Activated CD4-positive, alpha-beta T cell treated with anti-CD3 and anti-CD28 coated beads, Interleukin-2, amount 10 ng/mL, durations not matched to agents 24 days and 14 days (primary cell): ENCODE measurements around the gene ASB6. TPM values are rescaled to one million over a fixed set of nuclear protein-coding genes. Genes with fewer than 3 reads are reported as not detected.

ENCODE experiments used
- DNase-seq: peaks from one replicate; pipeline ENCODE4 v3.0.0; 2022
- H3K27ac Mint-ChIP-seq: one replicate; pipeline ENCODE4 v1.8.0; 2022; ENCODE audit warnings: mild to moderate bottlenecking, mixed read lengths
- H3K27me3 Mint-ChIP-seq: one replicate; pipeline ENCODE4 v1.8.0; 2022; ENCODE audit warnings: mixed read lengths
- H3K36me3 Mint-ChIP-seq: one replicate; pipeline ENCODE4 v1.8.0; 2022; ENCODE audit warnings: low read depth, mild to moderate bottlenecking, mixed read lengths
- H3K4me1 Mint-ChIP-seq: one replicate; pipeline ENCODE4 v1.8.0; 2021; ENCODE audit warnings: mixed read lengths
- H3K4me3 Mint-ChIP-seq: one replicate; pipeline ENCODE4 v1.8.0; 2022; ENCODE audit warnings: mild to moderate bottlenecking, moderate library complexity, mixed read lengths
- H3K9me3 Mint-ChIP-seq: one replicate; pipeline ENCODE4 v1.8.0; 2021; ENCODE audit warnings: mixed read lengths
- intact Hi-C: fragments of 100-400 bp; cut with micrococcal nuclease; formaldehyde crosslinking; loops from one replicate; pipeline ENCODE4 v1.15.1; 2023
- total RNA-seq: library from RNA; stranded (reverse); gene quantifications from 2 replicates; pipeline ENCODE4 v1.2.3, GENCODE V29; 2022

Gene ASB6
- total RNA-seq, 1 donor from 2014 or later: 22.7 TPM

DNA sequence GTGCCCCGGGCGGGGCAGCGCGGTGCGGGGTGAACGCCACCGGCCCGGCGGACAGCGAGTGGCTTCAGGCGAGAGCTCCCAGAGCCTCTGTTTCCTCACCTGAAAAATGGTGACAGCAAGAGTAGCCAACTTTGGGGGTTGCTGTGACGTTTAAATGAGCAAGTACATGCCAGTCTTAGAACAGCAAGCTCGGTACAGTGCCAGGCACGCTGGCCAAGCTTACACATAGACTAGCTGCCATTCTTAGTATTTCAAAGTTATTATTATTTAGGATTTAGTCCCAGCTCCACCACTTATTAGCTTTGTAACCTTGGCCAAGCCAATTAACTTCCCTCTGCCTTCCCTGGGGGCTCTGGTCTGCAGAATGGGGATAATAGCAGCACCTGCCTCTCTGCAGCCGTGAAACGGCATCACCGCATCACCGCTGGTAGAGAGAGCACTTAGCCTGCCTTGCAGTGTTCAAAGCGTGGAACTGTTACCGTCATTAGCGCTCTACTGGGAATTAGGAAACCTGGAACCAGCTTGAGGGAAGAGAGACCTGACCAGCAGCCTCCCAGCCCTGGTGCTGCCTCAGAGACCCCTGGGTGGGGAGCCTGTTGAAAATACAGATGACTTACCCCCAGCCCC lies 21.2 kb downstream of the ASB6 start, which contains the start of gene C9orf50:
Gene C9orf50, minus strand, starts transcription at position 433 of the 627 bp plus-strand sequence. CDS start 527 bp downstream, outside the sequence.
- no peak for DNase-seq
- H3K27me3 Mint-ChIP-seq: peaks cover 34% of the 10 kb centered on the region
- intact Hi-C loops: no loop called here
- H3K36me3 Mint-ChIP-seq: no peaks in the 10 kb centered on the region
- peaks cover 3% of the 10 kb centered on the region for H3K9me3 Mint-ChIP-seq
- H3K4me1 Mint-ChIP-seq: peaks cover 14% of the 10 kb centered on the region
- H3K4me3 Mint-ChIP-seq: peak within 1 kb of the TSS; percentile 3
- no peak within 1 kb of the TSS for H3K27ac Mint-ChIP-seq

DNA sequence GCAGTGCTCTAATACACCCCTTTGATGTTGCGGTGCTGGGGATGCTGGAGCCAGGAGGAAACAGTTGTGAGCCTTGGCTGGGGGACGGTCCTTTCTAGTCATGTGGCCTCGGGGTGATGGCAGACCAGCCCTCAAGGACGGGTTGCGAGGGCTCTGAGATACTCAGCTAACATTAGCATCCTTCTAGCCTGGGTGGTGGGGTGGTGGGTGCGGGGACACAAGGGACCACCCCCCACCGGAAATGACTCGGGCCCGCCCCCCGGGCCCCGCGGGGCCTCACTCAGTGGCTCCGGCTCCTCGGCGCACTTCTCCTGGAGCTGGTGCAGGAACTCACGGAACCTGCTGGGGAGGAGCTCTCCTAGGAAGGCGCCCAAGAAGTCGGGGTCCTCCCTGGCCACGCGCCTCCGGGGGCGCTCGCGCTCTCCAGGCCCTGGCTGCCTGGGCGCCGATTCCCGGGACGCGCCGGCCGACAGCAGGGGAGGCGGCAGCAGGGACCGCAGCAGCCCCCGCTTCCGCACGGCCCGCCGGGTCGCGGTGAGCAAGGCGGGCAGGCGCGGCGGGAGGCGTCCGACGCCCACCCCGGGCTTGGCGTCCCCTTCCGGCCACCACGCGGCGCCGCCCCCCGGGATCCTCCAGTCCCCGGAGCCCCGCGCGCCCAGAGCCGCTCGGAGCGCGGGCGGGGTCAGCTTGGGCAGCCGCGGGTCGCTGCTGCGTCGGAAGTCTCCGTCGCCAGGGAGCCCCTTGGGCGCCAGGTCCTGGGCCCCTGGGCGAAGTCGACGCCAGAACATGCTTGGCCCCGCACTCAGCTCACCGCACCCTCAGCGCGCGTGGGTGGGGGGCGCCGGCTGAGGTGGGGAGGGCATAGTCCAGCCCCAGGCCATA lies 21.9 kb downstream of the ASB6 start:
- intact Hi-C loops: loop anchor here (10.0 kb wide), 1 partner anchor 295 kb away; no protein-coding TSS in a partner anchor
- Mint-ChIP-seq H3K4me1 (peaks cover 10% of the 10 kb centered on the region), H3K36me3 (no peaks in the 10 kb centered on the region), H3K9me3 (peaks cover 3% of the 10 kb centered on the region), H3K27ac (no peak overlapping the region), H3K4me3 (peak overlapping the region; percentile 3), H3K27me3 (peaks cover 37% of the 10 kb centered on the region)
- peak; percentile 72 for DNase-seq

DNA sequence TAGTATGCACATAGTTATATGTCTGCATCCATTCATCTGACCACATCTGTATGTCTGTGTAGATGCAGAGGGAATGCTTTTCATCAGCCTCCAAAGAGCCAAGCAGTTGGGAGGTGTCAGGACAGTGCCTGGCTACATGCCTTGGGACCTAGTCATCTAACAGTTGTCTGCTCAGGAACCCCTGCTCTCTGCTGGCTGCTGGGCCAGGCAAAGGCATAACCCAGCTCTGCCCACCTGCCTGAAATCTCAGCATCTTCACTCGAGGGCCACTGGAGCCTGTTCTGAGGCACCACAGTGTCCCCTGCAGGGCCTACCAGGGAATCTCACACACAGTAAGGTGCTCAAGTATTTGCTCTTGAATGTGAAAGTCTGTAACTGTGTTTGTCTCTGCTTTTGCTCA lies 24.8 kb downstream of the ASB6 start:
- Mint-ChIP-seq H3K27me3 (peaks cover 38% of the 10 kb centered on the region), H3K4me1 (peaks cover under 1% of the 10 kb centered on the region), H3K36me3 (no peaks in the 10 kb centered on the region), H3K9me3 (peaks cover 3% of the 10 kb centered on the region), H3K4me3 (no peak overlapping the region), H3K27ac (no peak overlapping the region)
- peak; percentile 76 for DNase-seq
- intact Hi-C loops: loop anchor here (10.0 kb wide), 1 partner anchor 292 kb away; no protein-coding TSS in a partner anchor

DNA sequence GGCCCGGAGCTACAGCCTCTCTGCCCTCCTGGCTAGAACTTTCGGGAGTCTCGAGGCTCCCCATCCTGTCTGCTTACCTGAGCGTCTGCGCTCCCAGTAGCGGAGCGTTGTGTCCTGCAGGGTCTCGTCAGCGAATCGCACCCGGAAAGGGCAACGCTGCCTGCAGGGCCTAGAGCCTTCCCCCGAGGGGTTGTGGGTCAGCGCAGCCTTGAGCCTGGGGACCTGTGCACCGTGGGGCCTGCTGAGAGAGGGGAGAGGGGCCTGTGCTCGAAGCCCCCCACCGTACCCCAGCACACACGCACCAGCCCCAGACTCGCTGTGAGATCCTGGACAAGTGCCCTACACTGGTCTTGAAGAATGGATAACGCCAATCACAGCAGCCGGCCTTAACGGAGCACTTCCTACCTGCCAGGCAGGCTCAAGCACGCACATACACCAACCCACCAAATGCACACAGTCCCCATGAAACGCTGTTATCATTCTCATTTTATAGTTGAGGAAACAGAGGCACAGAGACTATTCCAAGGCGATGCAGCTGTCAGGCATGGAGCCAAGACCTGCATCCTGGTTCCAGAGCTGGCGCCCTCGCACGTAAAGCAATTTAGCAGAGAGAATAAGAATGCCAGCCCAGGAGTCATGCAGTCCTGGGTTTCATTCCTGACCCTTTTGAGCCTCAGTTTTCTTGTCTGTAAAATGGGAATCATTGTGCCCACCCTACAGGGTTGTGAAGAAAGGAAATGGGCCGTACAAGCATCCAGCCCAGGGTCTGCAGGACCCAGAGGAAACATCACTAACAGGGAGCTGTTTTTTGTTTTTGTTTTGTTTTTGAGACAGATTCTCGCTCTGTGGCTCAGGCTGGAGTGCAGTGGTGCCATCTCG lies 26.3 kb downstream of the ASB6 start:
- Mint-ChIP-seq H3K9me3 (peaks cover 3% of the 10 kb centered on the region), H3K27ac (no peak overlapping the region), H3K4me1 (peaks cover 6% of the 10 kb centered on the region), H3K4me3 (no peak overlapping the region), H3K27me3 (peaks cover 25% of the 10 kb centered on the region), H3K36me3 (no peaks in the 10 kb centered on the region)
- no peak for DNase-seq
- intact Hi-C loops: loop anchor here (10.0 kb wide), 1 partner anchor 291 kb away; no protein-coding TSS in a partner anchor

DNA sequence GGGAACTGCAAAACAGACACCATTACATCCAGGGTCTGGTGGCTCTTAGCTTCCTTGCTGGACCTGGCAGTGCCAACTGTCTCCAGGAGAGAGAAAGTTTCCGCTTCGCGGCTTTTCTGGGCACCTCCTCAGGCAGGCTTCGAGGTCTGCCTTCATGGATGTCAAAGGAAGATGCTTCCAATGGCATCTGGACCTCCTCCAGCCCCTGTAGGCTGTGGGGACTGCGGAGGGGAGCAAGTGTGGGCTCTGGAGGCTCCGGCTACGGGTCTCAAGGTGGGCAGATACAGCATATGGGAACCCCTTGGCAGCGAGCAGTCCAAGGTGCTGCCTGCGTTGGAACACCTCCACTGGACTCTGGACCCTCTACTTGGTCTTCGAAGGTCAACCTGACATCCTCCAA lies 27.0 kb downstream of the ASB6 start:
- Mint-ChIP-seq H3K36me3 (no peaks in the 10 kb centered on the region), H3K27me3 (peaks cover 25% of the 10 kb centered on the region), H3K9me3 (peaks cover 3% of the 10 kb centered on the region), H3K4me3 (no peak overlapping the region), H3K4me1 (peaks cover 7% of the 10 kb centered on the region), H3K27ac (no peak overlapping the region)
- intact Hi-C loops: loop anchor here (10.0 kb wide), 1 partner anchor 290 kb away; no protein-coding TSS in a partner anchor
- DNase-seq: no peak

DNA sequence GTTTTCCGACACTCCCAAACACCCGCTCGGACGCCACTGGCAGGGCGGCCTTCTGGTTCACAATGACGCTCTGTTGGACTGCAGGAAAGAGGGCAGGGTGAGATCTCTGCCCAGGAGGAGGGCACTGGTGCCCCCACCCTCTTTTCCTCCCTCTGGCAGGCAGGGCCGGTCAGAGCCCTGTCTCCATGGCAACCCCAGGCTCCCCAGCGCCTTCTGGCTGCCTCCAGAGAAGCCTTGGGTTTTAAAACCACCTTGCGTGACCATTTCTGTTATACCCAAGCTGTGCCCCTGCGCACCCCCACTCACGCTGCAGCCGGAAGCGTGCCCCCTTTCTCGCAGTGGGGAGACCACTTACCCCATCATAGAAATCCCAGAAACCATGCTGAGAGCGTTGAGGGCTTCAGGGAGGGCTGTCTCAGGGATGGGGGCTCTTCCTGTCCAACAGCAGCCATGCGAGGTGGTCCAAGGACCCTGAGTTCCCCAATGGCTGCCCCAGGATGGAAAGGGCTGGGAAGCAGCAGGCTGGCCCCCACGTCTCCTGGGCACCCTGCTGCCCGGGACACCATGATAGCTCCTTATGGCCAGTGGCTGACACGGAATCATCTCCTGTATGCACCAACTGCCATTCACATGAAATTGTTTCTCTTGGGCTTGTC lies 28.3 kb downstream of the ASB6 start:
- H3K36me3 Mint-ChIP-seq: no peaks in the 10 kb centered on the region
- DNase-seq: no peak
- intact Hi-C loops: loop anchor here (10.0 kb wide), 1 partner anchor 289 kb away; no protein-coding TSS in a partner anchor
- peaks cover 3% of the 10 kb centered on the region for H3K9me3 Mint-ChIP-seq
- no peak overlapping the region for H3K27ac Mint-ChIP-seq
- H3K4me1 Mint-ChIP-seq: peaks cover 15% of the 10 kb centered on the region
- H3K4me3 Mint-ChIP-seq: no peak overlapping the region
- peaks cover 19% of the 10 kb centered on the region for H3K27me3 Mint-ChIP-seq

DNA sequence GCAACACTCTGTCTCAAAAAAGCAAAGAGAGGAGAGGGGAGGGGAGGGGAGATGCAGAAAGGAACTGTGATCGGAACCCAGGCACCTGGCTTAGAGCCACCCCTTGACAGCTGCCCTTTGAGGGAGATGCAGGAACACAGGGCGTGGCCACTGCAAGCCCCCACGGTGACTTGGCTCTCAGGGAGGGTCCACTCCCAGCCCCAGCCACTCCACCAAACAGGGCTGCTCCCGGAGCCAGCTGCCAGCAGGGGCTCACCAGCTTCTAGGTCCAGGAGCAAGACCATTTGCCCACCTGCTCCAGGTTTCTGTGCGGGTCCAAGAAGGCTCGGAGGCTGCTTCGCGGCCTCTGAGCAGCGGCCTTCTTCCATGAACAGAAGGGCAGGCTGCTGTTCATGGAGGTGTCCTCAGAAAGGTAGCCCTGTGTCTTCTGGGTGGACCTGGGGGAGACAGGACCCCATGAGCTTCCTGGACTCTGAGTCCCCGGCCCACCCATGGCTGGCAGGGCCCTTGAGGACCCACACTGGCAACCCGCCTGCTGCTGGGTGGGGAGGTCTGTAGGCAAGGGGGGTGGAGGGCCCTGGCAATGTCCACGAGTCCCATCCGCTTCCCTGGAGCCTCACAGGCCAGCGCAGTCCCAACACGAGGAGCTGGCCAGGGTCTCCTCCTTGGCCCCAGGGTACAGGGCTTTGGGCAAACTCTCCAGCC lies 29.0 kb downstream of the ASB6 start:
- no peak for DNase-seq
- Mint-ChIP-seq H3K36me3 (no peaks in the 10 kb centered on the region), H3K4me3 (no peak overlapping the region), H3K4me1 (peaks cover 17% of the 10 kb centered on the region), H3K27me3 (peaks cover 14% of the 10 kb centered on the region), H3K9me3 (no peaks in the 10 kb centered on the region), H3K27ac (no peak overlapping the region)
- intact Hi-C loops: loop anchor here (10.0 kb wide), 1 partner anchor 288 kb away; no protein-coding TSS in a partner anchor

DNA sequence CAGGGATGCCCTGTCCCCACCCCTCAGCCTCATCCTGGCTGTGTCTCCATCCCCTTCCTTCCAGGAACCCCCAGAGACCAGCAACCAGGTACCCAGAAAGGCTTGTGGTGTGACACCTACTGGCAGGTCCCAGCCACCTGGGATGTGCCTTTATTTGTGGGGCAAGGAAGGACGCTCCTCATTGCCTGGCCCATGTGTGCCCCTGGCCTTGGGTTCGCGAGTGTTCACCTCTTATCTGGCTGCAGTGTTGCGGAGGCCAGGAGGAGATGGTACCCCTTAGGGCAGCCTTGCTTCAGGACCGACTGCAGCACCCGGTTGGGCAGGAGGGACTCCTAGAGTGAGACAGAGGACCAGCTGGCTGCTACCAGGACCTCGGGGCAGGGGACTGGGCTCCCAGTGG lies 29.8 kb downstream of the ASB6 start:
- Mint-ChIP-seq H3K36me3 (no peaks in the 10 kb centered on the region), H3K4me3 (peak overlapping the region; percentile 12), H3K27ac (no peak overlapping the region), H3K4me1 (peaks cover 25% of the 10 kb centered on the region), H3K9me3 (no peaks in the 10 kb centered on the region), H3K27me3 (peaks cover 6% of the 10 kb centered on the region)
- DNase-seq: no peak
- intact Hi-C loops: loop anchor here (10.0 kb wide), 1 partner anchor 287 kb away; no protein-coding TSS in a partner anchor

DNA sequence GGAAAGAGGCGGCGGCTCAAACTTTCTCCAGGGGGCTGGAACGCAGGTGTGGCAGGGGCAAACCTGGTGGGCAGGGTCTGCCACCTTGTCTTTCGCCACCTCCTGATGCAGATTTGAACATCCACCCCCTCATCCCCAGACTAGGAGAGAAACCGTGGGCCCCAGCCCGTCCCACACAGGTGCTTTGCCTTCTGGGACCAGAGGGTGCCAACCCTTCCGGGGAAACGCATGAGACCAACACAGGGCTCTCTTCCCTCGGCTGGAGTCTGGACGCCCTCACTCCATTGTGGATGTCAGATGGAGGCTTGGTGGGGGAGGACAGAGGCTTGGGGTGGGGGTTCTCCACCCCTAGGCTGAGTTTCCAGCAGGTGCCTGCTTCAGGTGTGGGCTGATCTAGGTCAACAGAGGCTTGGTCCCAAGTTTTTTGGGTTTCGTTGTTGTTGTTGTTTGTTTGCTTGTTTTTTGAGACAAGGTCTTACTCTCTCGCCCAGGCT lies 30.6 kb downstream of the ASB6 start:
- Mint-ChIP-seq H3K27me3 (peaks cover 6% of the 10 kb centered on the region), H3K36me3 (no peaks in the 10 kb centered on the region), H3K27ac (peak overlapping the region; percentile 89), H3K9me3 (no peaks in the 10 kb centered on the region), H3K4me3 (peak overlapping the region; percentile 84), H3K4me1 (peaks cover 30% of the 10 kb centered on the region)
- intact Hi-C loops: loop anchor here (1.0 to 10.0 kb wide), 3 partner anchors 13 to 472 kb away; no protein-coding TSS in a partner anchor
- no peak for DNase-seq

DNA sequence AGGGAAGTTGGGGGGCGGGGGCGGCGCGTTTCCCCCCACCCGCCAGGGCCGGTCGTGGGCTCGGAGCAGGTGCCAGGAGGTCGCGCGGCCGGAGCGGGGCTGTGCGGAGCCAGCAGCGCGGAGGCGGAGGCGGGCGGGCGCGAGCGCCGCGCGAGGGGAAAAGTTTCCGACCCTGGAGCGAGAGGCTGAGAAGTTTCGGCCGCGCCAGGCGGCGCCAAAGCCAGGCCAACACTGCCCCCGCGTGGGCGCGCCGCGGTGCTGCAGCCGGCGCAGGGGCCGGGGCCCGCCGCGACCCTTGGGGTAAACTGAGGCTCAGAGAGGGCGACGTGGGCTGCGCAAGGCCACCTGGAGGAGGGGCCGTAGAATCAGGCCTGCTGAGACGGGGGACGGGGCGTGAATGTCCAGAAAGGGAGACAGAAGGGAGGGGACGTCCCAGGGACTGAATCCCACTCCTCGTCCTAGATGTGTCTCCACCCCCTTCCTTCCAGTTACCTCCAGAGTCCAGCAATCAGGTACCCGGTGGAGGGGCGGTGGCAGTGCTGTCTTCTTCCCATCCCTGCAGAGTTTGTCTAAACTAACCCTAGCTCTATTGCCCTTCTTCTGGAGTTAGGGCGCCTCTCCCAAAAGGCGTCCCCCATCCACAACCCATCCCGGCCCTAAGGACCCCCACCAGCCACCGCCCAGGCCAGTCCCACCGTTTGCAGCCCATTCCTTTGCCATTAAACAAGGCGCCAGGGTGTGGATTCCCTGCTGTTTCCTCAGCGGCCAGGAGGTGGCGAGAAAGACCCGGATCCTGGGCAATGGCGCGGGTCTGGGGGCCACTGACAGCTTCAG lies 31.3 kb downstream of the ASB6 start:
- intact Hi-C loops: loop anchor here (1.0 to 10.0 kb wide), 4 partner anchors 14 to 471 kb away; no protein-coding TSS in a partner anchor
- Mint-ChIP-seq H3K27me3 (peaks cover 5% of the 10 kb centered on the region), H3K4me3 (peak overlapping the region; percentile 84), H3K36me3 (no peaks in the 10 kb centered on the region), H3K9me3 (no peaks in the 10 kb centered on the region), H3K27ac (peak overlapping the region; percentile 89), H3K4me1 (peaks cover 35% of the 10 kb centered on the region)
- DNase-seq: peak; percentile 92

DNA sequence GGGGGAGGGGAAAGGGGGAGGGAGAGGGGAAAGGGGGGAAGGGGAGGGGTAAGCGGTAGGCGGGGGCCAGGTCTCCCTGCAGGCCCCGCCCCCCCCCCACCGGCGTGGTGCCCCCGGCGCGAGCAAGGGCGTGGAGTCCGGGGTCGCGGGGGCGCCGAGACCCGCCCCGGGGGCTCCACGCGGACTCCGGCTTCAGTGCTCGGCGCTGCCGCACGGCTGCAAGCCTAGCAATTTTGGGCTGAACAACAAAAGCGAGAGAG lies 31.8 kb downstream of the ASB6 start:
- Mint-ChIP-seq H3K9me3 (no peaks in the 10 kb centered on the region), H3K27ac (peak overlapping the region; percentile 69), H3K36me3 (no peaks in the 10 kb centered on the region), H3K27me3 (peaks cover 4% of the 10 kb centered on the region), H3K4me1 (peaks cover 35% of the 10 kb centered on the region), H3K4me3 (peak overlapping the region; percentile 92)
- intact Hi-C loops: loop anchor here (1.0 to 10.0 kb wide), 3 partner anchors 15 to 436 kb away; no protein-coding TSS in a partner anchor
- DNase-seq: no peak
